Retinal pigment epithelial cell (primary cell): ENCODE results near the gene ARID1B.

ENCODE experiments used
- DNase-seq: peaks from one replicate; pipeline ENCODE4 v3.0.0-alpha.2; 2010; ENCODE audit warnings: low read depth
- H3K4me3 ChIP-seq: 2 replicates; pipeline ENCODE4 v1.5.1; 2011; ENCODE audit warnings: mild to moderate bottlenecking, low read length, control low read depth, moderate library complexity
- TF ChIP-seq, protein P1 (sequence below): conservative IDR thresholded peaks from 2 replicates; pipeline ENCODE4 v1.5.1; 2011; ENCODE audit warnings: low read depth, low read length, control low read depth, inconsistent platforms

Gene ARID1B

DNA sequence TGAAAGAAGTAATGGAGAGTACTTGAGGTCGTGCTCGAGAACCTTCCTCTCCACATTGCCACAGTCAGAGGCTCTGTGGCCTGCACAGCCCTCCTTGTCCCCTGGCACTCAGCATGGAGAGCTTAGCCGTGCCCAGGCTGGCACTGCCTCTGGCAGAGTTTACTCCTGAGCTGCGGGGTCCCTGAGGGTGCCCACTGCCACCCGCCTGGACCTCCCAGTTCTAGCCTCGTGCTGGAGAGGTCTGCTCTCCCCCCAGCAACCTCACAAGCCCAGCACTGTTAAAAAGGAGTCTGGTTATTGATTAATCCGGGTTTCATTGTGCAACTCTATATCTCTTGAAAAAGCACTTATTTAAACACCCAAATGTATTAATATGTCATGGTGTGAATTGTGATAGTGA, 319.3 kb downstream of the ARID1B start:
- TF ChIP-seq, protein P1, sequence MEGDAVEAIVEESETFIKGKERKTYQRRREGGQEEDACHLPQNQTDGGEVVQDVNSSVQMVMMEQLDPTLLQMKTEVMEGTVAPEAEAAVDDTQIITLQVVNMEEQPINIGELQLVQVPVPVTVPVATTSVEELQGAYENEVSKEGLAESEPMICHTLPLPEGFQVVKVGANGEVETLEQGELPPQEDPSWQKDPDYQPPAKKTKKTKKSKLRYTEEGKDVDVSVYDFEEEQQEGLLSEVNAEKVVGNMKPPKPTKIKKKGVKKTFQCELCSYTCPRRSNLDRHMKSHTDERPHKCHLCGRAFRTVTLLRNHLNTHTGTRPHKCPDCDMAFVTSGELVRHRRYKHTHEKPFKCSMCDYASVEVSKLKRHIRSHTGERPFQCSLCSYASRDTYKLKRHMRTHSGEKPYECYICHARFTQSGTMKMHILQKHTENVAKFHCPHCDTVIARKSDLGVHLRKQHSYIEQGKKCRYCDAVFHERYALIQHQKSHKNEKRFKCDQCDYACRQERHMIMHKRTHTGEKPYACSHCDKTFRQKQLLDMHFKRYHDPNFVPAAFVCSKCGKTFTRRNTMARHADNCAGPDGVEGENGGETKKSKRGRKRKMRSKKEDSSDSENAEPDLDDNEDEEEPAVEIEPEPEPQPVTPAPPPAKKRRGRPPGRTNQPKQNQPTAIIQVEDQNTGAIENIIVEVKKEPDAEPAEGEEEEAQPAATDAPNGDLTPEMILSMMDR, result no peak
- DNase-seq, result no peak
- H3K4me3 ChIP-seq, result no peak overlapping the region

DNA sequence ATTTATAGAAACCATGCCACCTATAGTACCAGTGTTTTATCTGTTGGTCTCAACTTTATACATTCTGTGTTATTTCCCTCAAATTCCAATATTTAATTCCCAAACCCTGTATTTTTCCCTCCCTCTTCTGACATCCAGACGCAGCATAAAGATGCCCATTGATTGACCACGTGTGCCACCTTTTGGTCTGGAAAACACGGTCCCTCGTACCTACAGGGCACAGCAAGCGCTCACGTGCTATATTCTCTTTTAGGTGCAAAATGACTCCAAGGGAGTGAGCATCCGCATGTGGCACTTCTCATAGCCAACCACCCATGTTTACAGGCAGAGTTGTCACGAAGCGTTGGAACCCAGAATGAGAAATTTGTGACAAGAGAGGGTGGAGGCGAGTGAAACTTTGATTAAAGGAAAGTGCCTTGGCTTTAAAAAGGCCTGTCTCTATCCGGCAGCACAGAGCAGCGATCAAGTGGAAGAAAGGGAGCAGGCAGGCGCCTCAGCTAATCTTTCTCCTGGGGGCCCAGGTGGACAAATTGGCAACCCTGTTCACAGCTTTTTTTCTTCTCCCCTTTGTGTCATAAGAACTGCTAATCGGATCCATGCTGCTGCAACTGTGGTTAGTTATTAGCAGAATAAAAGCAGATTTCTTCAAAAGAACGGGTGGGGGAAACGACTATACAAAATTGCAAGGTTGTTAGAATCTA, 320.2 kb downstream of the ARID1B start:
- H3K4me3 ChIP-seq, result no peak overlapping the region
- TF ChIP-seq, protein P1, result no peak
- no peak for DNase-seq

DNA sequence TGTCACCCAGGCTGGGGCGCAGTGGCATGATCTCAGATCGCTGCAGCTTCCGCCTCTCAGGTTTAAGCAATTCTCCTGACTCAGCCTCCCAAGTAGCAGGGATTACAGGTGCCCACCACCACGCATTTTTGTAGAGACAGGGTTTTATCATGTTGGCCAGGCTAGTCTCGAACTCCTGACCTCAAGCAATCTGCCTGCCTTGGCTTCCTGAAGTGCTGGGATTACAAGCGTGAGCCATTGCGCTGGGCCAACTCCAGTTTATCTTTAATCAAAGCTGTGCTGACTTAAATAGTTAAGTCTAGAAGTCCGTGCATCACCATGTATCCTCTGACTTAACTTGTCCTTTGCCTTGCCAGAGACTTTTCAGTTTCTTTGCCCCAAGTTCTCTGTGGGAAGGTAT, 321.8 kb downstream of the ARID1B start:
- no peak overlapping the region for H3K4me3 ChIP-seq
- TF ChIP-seq, protein P1, result no peak
- DNase-seq, result no peak

DNA sequence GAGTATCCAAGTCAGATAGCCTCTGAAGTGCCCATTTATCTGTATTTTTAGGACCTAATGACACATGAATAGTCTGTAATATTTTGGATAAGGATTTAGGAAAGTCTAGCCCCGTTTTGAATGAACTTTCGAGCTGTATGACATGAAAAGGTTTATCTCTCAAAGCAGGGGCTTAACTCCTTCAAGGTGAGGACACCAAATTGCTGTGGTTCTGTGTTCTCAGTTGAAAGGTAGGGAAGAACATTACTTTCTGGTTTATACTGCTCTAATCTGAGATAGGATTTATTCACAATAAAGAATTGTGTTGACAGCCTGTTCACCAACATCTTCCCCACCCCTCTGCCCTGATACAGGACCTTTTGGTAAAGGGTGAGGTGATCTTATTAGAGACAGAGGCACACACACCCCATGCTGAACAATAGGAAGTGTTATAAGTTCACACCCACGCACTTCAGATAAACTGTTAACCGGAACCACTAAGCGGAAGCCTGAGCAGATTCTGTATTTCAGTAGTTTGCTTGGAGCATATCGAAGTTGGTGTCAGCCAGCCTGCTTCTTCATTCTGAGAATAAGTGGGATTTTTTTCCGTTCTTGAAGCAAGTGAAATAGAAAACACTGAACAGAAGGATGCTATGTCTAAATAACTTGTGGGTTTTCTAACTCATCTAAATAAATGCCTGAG, 322.9 kb downstream of the ARID1B start:
- DNase-seq, result no peak
- no peak overlapping the region for H3K4me3 ChIP-seq
- TF ChIP-seq, protein P1, result no peak

DNA sequence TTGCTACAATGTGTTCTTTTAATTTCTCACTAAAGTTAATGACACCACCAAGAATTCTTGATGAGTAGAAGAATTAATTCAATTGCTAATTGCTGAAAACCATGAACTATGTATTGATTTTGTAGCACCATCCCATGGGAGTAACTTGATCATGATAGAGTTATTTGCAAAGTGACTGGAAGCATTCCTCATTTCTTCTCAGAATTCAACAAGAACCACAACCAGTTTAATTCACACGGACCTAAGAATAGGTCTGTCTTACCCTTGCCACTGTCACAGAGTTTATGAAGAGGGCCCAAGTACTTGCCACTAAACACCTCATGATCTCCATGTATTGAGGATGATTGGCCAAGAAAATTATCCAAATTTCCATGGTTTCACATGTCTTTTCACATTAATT, 324.0 kb downstream of the ARID1B start:
- no peak for DNase-seq
- TF ChIP-seq, protein P1, result no peak
- H3K4me3 ChIP-seq, result no peak overlapping the region

DNA sequence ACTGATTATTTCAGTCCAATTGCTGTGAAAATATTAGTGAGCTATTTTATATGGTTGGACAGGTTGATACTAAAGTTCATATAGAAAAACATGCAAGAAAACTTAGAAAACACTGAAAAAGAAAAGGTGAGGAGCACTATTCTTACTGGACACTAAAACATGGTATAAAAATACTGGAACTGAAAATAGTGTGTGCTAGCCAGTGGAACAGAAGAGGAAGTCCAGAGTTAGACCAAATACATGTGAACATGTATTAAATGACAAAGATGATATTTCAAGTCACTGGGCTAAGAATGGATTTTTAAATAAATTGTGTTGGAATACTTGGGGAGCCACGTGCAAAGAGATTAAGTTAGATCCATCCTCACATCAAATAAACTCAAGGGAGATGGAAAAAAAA, 327.6 kb downstream of the ARID1B start:
- DNase-seq, result no peak
- TF ChIP-seq, protein P1, result no peak
- no peak overlapping the region for H3K4me3 ChIP-seq

DNA sequence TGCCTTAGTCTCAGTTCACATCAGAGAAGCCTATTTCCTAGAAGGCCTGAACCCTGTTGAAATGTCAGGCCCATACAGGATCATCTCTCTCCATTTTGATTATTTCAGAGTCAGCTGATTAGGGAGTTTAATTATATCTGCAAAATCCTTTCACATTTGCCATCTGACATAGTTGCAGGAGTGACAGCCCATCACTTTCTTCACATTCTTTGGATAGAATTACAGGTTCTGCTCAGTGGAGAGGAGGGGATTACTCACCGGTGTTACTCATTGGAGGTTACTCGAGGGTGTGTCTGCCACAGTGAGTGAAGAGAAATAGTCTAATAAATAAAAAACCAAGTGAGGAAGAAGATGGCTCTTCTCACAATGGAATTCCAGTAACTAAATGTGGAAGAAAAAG, 329.3 kb downstream of the ARID1B start:
- TF ChIP-seq, protein P1, result no peak
- no peak overlapping the region for H3K4me3 ChIP-seq
- peak; percentile 55 for DNase-seq
